Stimulated activated CD8-positive, alpha-beta memory T cell treated with anti-CD3 and anti-CD28 coated beads, Interleukin-4, amount 100 ng/mL, for 24 hours (primary cell): ENCODE data around the gene SAV1.
"Not testable (repeated sequence)": the region's sequence is repeated elsewhere in the genome, so short reads cannot be mapped to it uniquely, and the experiment has no call there.

Experiments
- DNase-seq: peaks from one replicate; pipeline ENCODE4 v3.0.0-alpha.2; 2020; ENCODE audit warnings: low read depth

SAV1 gene

DNA sequence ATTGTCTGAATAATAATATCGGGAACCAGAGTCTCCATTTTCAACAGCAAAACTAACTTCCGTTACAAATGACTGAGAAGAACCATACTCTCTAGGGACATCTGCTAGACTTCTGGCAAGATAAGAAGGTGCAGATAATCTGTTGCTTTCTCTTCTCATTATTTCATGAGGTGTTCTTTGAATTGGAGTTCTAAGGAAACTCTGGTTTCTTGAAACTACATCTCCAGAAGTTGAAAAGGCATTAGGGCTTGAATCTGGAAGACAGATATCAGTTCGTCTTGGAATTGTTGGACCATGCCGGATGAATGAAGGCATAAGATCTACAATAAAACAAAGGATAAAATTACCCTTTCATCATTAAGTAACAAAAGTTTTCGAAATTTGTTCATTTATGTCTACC lies 2.8 kb downstream of the SAV1 start:
- DNase-seq, result not testable (repeated sequence)

DNA sequence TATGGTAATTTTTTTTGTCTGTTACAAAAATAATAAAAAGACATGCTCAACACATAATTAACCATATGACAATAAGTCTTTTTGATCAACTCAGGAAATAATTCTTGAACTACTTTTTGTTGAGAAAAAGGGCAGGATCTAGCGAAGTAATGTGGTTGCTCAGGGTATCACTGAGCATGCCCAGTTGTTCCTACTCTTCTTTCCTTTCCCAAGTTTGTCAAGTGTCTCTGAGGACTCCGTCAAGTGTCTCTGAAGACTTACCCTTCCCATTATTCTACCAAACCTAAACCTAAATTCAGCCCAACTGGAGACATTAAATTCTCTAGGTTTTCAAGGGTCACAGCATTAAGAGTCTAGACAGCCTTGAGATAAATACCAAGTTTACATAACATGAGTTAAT lies 3.5 kb downstream of the SAV1 start:
- DNase-seq, result not testable (repeated sequence)

GRCh38 chr14:50659327-50659974 lies 8.7 kb downstream of the SAV1 start:
- no peak for DNase-seq

DNA sequence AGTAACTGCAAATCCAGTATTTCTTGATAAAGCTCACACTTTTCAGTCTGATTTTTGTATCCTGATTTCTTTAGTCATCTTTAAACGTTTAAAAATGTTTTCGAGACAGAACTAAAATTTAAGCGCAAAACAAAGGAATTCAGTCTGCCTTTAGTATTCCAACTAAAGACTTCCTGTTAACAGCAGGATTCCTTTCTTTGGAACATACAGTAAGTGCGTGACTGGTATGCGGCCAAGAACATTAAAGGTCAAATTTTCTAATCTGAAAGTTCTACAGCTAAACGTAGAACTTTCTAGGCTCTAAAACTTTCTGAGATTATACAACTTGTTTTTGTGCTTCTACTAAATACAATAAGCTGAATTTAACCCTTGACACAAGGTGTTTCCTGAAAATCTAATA lies 9.9 kb downstream of the SAV1 start:
- DNase-seq, result no peak

GRCh38 chr14:50657753-50658152 lies 10.4 kb downstream of the SAV1 start:
- DNase-seq, result no peak

- DNase-seq, result no peak
These were observed 11.3 kb downstream of the SAV1 start for GRCh38 chr14:50656776-50657175.

GRCh38 chr14:50649691-50650090 lies 18.4 kb downstream of the SAV1 start:
- no peak for DNase-seq

DNA sequence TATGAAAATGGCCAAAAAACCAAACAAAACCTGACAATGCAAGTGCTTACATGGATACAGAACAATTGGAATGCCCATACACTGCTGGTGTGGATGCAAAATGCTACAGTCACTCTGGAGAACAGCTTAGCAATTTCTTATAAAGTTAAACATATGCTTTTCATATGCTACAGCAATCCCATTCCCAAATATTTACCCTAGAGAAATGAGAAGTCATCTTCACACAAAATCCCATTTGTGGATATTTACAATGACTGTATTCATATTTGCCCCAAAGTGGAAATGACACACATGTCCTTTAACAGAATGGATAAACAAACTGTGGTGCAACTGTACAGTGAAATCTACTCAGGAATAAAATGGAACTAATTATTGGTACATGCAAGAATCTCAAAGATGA lies 20.4 kb downstream of the SAV1 start:
- DNase-seq, result no peak

DNA sequence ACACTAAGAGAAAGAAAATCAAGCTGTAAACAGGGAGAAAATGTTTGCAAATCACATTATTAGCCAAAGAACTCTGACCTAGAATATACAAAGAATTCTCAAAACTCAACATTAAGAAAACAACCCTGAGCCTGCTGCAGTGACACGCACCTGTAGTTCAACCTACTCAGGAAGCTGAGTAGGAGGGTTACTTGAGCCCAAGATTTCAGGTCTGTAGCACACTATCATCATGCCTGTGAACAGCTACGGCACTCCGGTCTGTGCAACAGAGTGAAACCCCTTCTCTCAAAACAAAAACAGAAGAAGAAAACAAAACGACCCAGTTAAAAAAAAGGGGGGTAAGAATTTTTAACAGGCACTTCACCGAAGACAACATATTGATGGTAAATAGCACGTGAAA lies 20.8 kb downstream of the SAV1 start:
- DNase-seq, result no peak

DNA sequence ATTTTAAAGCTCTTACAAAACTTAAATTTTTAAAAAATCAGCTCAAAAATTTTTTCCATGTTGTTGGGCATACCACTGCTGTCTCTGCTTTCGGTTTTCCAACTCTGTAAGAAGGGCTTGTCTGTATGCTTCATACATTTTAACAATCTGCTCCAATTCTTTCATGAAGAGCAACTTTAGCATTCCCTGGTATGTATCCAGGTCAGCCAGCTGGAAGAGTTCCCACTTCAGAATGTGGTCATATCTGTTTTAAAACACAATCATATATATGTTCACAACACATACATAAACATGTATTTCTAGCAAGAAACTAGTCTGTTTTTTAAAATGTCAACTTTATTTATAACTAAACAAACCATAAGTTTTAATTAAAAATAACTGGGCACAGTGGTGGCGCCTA lies 33.0 kb downstream of the SAV1 start:
- DNase-seq, result no peak

- DNase-seq, result no peak
These were observed 34.2 kb downstream of the SAV1 start for GRCh38 chr14:50633954-50634353.

DNA sequence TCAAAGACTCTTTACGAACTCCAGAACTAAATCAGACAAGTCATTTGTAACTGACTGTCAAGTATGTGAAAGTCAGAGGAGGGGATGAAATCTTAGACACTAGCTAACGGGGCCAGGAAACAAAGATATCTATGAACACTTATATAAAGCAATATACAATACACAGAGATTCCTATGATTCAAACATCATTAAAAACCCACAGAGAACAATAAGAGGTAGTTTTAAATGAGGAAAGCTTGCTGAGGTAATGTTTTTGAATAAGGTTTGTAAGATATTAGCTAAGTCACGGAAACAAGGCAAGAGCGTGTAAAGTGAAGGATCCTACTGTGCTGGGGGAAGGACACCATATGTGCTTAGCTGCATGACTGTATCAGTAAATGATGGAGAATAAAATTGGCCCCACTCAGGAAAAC lies 36.7 kb downstream of the SAV1 start:
- no peak for DNase-seq

DNA sequence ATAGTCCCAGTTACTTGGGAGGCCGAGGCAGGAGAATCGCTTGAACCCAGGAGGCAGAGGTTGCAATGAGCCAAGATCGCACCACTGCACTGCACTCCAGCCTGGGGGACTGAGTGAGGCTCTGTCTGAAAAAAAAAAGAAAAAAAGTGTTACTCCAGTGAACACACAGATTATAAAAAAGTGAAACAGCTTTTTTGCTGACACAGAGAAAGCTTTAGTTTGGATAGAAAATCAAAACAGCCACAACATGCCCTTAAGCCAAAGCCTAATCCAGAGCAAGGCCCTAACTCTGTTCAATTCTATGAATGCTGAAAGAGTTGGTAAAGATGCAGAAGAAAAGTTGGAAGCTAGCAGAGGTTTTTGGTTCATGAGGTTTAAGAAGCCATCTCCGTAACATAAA lies 43.2 kb downstream of the SAV1 start:
- DNase-seq, result not testable (repeated sequence)

- DNase-seq, result no peak
These were observed 43.7 kb downstream of the SAV1 start for GRCh38 chr14:50624447-50624846.

- no peak for DNase-seq
These were observed 45.1 kb downstream of the SAV1 start for GRCh38 chr14:50622978-50623377.

GRCh38 chr14:50620341-50620740 lies 47.8 kb downstream of the SAV1 start:
- no peak for DNase-seq

DNA sequence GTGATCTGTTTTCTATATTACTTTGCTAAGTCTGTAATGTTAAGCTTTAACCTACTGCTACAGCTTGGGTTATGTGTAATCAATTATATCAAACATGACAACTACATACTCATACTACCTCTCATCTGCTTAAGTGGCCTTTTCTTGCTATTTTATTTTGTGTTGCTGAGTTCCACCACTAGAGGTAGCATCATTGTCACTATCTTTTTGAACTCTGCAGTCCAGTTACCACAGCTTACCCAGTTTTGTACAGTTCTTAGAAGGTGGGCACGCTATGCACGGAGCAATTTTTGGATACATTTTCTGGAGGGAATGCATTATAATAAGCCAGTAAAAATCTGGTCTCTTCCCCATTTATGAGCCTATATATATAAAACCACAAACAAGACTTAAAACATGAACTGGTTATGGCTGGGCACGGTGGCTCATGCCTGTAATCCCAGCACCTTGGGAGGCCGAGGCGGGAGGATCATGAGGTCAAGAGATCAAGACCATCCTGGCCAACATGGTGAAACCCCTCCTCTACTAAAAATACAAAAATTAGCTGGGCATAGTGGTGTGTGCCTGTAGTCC lies 48.5 kb downstream of the SAV1 start:
- DNase-seq, result no peak

- DNase-seq, result no peak
These were observed 51.8 kb downstream of the SAV1 start for GRCh38 chr14:50616275-50616674.

DNA sequence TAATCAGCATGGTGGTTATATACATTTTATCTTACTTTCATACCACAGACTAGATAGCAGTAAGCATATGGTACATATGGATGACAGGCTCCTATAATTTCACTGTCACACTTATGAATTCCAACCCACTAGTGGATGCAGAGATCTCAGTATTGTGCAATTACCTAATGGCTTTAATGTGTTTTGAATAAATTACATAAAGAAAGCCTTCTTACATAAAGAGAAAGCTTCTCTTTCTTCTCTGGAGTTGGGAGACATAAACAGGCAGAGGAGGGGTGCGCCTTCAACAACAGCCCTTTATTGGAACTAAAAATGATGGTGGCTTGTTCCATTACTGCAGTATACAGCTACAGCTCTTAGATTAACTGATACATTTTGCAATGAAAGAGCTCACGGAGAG lies 52.6 kb downstream of the SAV1 start:
- no peak for DNase-seq

GRCh38 chr14:50615056-50615455 lies 53.0 kb downstream of the SAV1 start:
- no peak for DNase-seq

- DNase-seq, result no peak
These were observed 55.3 kb downstream of the SAV1 start for GRCh38 chr14:50612806-50613205.

DNA sequence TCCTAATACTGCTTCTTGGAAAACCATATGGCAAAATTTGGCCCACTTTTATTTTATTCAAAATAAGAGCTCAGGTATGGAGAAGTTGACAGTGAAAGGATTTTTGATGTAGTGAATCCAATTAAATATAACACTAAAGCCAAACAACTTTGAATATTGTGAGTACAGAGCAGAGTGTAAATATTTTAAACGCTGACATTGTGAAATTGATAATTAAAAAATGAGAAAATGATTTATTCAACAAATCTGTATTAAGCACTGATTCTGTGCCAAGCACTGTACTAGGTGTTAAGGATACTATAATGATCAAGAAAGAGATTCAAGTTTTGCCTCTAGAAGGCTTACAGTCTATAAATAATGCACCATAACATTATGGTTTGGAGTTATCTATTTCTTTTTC lies 57.6 kb downstream of the SAV1 start:
- no peak for DNase-seq

DNA sequence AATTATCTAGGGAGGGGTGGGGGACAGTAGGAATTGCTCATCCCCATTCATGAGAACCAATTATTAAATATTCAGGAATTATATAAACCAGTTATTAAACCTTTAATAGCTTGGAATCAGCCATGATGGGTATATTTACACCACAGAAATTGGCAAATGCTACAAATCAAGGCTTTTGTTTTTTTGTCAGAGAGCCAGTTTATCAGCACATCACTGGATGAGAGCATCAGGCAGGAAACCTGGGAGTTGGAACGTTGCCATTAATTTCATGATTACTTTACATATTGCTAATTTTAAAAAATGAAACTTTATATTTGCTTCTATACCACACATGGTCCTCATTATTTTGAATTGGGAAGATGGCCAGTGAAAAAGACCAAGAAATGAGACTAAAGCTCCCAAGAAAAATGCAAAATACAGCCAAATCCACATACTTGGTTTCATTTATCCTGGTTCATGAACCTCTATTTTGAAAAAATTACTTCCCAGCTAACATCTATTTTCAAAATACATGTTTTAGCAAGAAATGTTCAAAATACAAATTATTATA lies 59.7 kb downstream of the SAV1 start:
- no peak for DNase-seq

- DNase-seq, result no peak
These were observed 60.3 kb downstream of the SAV1 start for GRCh38 chr14:50607761-50608160.
